Measurements from ENCODE around the gene SCYL1. TPM values are rescaled to one million over a fixed set of nuclear protein-coding genes. Genes with fewer than 3 reads are reported as not detected.

SCYL1 gene
- polyA plus RNA-seq, 5 donors: 47.2 to 77.3 (median 55.2) TPM

- DNase-seq: no peak
These were observed 54.4 kb downstream of the SCYL1 start for GRCh38 chr11:65579291-65579690.

DNA sequence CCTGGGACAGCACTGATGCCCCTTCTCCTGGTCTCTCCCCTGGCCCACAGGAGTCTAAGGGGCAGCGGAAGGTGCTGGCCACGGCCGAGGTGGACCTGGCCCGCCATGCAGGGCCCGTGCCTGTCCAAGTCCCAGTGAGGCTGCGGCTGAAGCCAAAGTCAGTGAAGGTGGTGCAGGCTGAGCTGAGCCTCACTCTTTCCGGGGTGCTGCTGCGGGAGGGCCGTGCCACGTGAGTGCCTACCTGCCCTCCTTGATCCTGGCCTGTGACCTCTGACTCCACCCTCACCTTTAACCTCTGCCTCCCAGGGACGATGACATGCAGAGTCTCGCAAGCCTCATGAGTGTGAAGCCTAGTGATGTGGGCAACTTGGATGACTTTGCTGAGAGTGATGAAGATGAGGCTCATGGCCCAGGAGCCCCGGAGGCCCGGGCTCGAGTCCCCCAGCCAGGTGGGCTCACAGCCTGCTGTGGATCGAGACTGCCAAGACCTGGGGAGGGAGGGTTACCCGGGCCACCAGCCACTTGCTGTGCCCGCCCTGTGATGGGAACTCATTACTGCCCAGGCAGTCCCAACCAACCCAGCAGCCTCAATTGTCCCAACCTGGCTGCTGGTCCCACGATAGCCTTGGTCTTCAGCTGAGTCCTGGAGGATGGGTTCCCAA is 55.3 kb downstream of the SCYL1 start:
- no peak for DNase-seq

GRCh38 chr11:65580756-65581155 is 55.9 kb downstream of the SCYL1 start:
- no peak for DNase-seq

DNA sequence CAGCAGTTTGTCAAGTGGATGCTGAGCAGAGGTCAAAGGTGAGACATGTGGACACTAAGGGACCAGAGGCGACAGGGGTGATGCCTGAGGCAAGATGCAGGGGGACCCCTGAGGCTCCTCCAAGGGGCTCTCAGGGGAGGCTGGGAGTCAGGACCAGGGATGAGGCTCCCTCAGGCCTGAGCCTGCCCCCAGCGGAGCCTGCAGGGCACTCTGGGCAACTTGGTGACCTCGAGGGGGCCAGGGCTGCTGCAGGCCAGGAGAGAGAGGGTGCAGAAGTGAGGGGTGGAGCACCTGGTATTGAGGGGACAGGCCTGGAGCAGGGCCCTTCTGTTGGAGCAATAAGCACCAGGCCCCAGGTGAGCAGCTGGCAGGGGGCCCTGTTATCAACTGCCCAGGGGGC is 57.0 kb downstream of the SCYL1 start:
- DNase-seq: no peak

DNA sequence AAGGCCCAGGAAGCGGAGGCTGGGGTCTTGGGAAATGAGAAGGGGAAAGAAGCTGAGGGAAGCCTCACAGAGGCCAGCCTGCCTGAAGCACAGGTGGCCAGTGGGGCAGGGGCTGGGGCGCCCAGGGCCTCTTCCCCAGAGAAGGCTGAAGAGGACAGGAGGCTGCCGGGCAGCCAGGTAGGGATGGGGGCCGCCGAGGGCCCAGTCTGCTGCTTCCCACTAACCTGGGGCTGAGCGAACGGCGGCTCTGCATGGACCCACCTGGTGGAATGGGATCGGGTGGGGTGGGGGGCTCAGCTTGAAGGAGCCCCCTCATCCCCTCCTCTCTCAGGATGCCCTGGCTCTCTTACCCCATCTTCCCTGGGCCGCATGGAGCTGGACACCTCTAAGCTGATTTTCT is 58.7 kb downstream of the SCYL1 start:
- DNase-seq: no peak

DNA sequence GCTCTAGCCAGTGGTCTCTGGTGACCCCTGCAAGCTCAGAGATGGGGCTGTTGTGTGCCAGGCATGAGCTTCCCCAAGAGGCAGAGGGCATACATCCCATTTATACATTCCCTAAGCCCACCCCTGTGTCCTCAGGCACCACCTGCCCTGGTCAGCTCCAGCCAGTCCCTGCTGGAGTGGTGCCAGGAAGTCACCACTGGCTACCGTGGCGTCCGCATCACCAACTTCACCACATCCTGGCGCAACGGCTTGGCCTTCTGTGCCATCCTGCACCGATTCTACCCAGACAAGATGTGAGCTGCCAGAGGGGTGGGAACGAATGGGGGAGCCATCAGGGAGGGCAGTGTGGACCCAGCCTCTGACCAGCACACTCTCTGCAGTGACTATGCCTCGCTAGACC is 59.2 kb downstream of the SCYL1 start:
- DNase-seq: no peak

DNA sequence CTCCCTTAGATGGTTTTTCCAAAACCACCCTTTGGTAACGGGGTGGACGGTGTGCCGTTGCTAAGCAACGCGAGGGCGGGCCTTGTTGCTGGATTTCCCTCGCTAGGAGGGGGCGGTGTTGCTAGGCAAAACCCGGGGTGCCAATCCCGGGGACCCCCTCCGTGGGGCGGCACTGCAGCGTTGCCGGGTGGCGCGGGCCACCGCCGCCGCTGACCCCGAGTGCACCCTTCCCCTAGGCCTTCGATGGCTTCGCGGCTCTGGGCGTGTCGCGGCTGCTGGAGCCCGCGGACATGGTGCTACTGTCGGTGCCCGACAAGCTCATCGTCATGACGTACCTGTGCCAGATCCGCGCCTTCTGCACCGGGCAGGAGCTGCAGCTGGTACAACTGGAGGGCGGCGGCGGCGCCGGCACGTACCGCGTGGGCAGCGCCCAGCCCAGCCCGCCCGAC is 59.9 kb downstream of the SCYL1 start:
- no peak for DNase-seq

GRCh38 chr11:65585396-65586246 is 60.7 kb downstream of the SCYL1 start:
- no peak for DNase-seq

DNA sequence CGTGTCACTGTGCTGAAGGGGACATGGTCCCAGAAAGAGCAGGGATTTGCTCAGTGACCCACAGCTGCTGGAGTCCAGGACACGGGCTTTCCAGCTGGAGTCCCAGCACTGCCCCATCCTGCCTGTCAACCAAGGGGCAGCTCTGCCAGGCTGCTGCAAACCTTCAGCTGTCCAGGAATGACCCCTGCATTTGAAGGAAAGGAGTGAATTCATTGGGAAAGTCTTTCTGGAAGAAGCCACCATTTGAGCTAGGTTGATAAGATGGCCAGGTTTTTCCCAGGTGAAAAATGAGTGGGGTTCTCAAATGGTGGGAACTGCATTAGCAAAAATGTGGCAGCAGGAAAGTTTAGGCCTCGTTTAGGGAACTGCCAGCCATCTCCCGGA is 61.4 kb downstream of the SCYL1 start:
- DNase-seq: no peak

DNA sequence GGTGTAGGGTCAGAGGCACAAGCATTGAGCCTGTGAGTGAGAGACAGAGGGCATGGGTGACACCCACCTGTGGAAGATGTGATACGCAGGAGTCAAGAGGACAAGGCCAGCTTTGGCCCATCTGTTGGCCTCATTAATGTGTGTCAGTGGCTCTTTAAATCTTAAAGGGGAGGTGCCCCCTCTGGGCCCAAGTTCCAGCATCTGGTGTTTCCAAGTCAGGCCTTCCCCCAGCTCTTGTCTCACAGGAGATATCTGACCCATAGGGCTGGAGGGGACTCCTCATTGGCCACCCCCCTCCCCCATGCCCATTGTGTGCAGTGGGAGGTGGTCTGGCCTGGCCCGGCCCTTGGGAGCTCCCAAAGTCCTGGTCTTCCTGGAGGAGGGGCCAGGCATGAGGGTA is 61.8 kb downstream of the SCYL1 start:
- no peak for DNase-seq

Other genes starting within 250 kb of the SCYL1 start
- gene CDC42EP2, start 210.2 kb upstream of the SCYL1 start, polyA plus RNA-seq (ENCODE audit: insufficient read depth in 1 of 5, insufficient read length in 5 of 5, low replicate concordance in 1 of 5): 10 to 100 TPM in 2 of 5 donors, 1 to 10 TPM in 3; 1.9 to 13.9 (median 8.4) TPM
- 10 to 100 TPM; 75.8 to 100.0 (median 84.9) TPM for gene DPF2, start 191.2 kb upstream of the SCYL1 start, polyA plus RNA-seq (ENCODE audit: insufficient read depth in 1 of 5, insufficient read length in 5 of 5, low replicate concordance in 1 of 5)
- gene TIGD3, start 170.3 kb upstream of the SCYL1 start, polyA plus RNA-seq (ENCODE audit: insufficient read depth in 1 of 5, insufficient read length in 5 of 5, low replicate concordance in 1 of 5): under 1 TPM; 0.10 to 0.28 (median 0.21) TPM
- 10 to 100 TPM in 4 of 5 donors, 1 to 10 TPM in 1; 9.8 to 14.5 (median 13.3) TPM for gene SLC25A45, start 142.4 kb upstream of the SCYL1 start, polyA plus RNA-seq (ENCODE audit: insufficient read depth in 1 of 5, insufficient read length in 5 of 5, low replicate concordance in 1 of 5)
- 10 to 100 TPM; 12.2 to 23.4 (median 17.9) TPM for gene FRMD8, start 138.4 kb upstream of the SCYL1 start, polyA plus RNA-seq (ENCODE audit: insufficient read depth in 1 of 5, insufficient read length in 5 of 5, low replicate concordance in 1 of 5)
- 100 to 1,000 TPM; 119 to 179 (median 132) TPM for gene NEAT1, start 102.3 kb upstream of the SCYL1 start, polyA plus RNA-seq (ENCODE audit: insufficient read depth in 1 of 5, insufficient read length in 5 of 5, low replicate concordance in 1 of 5)
- 100 to 1,000 TPM; 547 to 979 (median 604) TPM for gene MALAT1, start 26.0 kb upstream of the SCYL1 start, polyA plus RNA-seq (ENCODE audit: insufficient read depth in 1 of 5, insufficient read length in 5 of 5, low replicate concordance in 1 of 5)
- 100 to 1,000 TPM; 184 to 305 (median 276) TPM for gene LTBP3, start 33.3 kb downstream of the SCYL1 start, polyA plus RNA-seq (ENCODE audit: insufficient read depth in 1 of 5, insufficient read length in 5 of 5, low replicate concordance in 1 of 5)
- gene ZNRD2, start 45.4 kb downstream of the SCYL1 start, polyA plus RNA-seq (ENCODE audit: insufficient read depth in 1 of 5, insufficient read length in 5 of 5, low replicate concordance in 1 of 5): 10 to 100 TPM; 39.0 to 70.6 (median 56.0) TPM
- gene FAM89B, start 47.5 kb downstream of the SCYL1 start, polyA plus RNA-seq (ENCODE audit: insufficient read depth in 1 of 5, insufficient read length in 5 of 5, low replicate concordance in 1 of 5): 10 to 100 TPM; 20.5 to 47.9 (median 28.7) TPM
- gene EHBP1L1, start 51.0 kb downstream of the SCYL1 start, polyA plus RNA-seq (ENCODE audit: insufficient read depth in 1 of 5, insufficient read length in 5 of 5, low replicate concordance in 1 of 5): 10 to 100 TPM; 25.0 to 47.6 (median 36.5) TPM
- gene KCNK7, start 70.7 kb downstream of the SCYL1 start, polyA plus RNA-seq (ENCODE audit: insufficient read depth in 1 of 5, insufficient read length in 5 of 5, low replicate concordance in 1 of 5): under 1 TPM; 0.18 to 0.85 (median 0.55) TPM
- gene MAP3K11, start 89.1 kb downstream of the SCYL1 start, polyA plus RNA-seq (ENCODE audit: insufficient read depth in 1 of 5, insufficient read length in 5 of 5, low replicate concordance in 1 of 5): 10 to 100 TPM; 32.5 to 72.7 (median 49.3) TPM
- 10 to 100 TPM; 15.5 to 35.0 (median 20.9) TPM for gene PCNX3, start 90.7 kb downstream of the SCYL1 start, polyA plus RNA-seq (ENCODE audit: insufficient read depth in 1 of 5, insufficient read length in 5 of 5, low replicate concordance in 1 of 5)
- gene SIPA1, start 113.0 kb downstream of the SCYL1 start, polyA plus RNA-seq (ENCODE audit: insufficient read depth in 1 of 5, insufficient read length in 5 of 5, low replicate concordance in 1 of 5): 10 to 100 TPM; 32.6 to 55.0 (median 40.6) TPM
- 10 to 100 TPM; 43.0 to 68.0 (median 53.2) TPM for gene RELA, start 137.8 kb downstream of the SCYL1 start, polyA plus RNA-seq (ENCODE audit: insufficient read depth in 1 of 5, insufficient read length in 5 of 5, low replicate concordance in 1 of 5)
- 10 to 100 TPM; 52.2 to 68.8 (median 62.9) TPM for gene KAT5, start 187.2 kb downstream of the SCYL1 start, polyA plus RNA-seq (ENCODE audit: insufficient read depth in 1 of 5, insufficient read length in 5 of 5, low replicate concordance in 1 of 5)
- gene RNASEH2C, start 195.7 kb downstream of the SCYL1 start, polyA plus RNA-seq (ENCODE audit: insufficient read depth in 1 of 5, insufficient read length in 5 of 5, low replicate concordance in 1 of 5): 10 to 100 TPM; 32.4 to 67.8 (median 41.4) TPM

Measured in right lung (tissue), 5 donors.